ENCODE results near the gene RASSF3. TPM values are rescaled to one million over a fixed set of nuclear protein-coding genes. Genes with fewer than 3 reads are reported as not detected.

Gene RASSF3
- total and polyA plus RNA-seq, 2 donors from 2014 or later = 8.2 to 35.6 TPM

- H3K27ac ChIP-seq (ENCODE audit: low read depth in 2 of 2, low read length in 2 of 2) = peak overlapping the region in 1 of 2 donors; percentile 3
These were observed 63.3 kb downstream of the RASSF3 start for GRCh38 chr12:64673490-64674169.

GRCh38 chr12:64674367-64674922 lies 64.2 kb downstream of the RASSF3 start:
- H3K27me3 ChIP-seq (ENCODE audit: control insufficient read depth, insufficient read depth, low read length) = no peaks in the 10 kb centered on the region
- FAIRE-seq (no peak), DNase-seq (no peak)
- no peak overlapping the region for H3K9ac ChIP-seq (ENCODE audit: low read length in 3 of 3)
- H3K4me3 ChIP-seq (ENCODE audit: low read length in 3 of 3) = no peak overlapping the region
- intact Hi-C loops (cut with DNase I) = no loop called here
- TF ChIP-seq CTCF (IDR thresholded peaks at IDR 0.05; ENCODE audit: borderline replicate concordance, extremely low read depth, insufficient read depth) = no peak
- peaks cover 6 to 15% (median 8%) of the 10 kb centered on the region in 3 donors for H3K4me1 ChIP-seq (ENCODE audit: control insufficient read depth in 2 of 3, insufficient read depth in 2 of 3, low read depth in 1 of 3, low read length in 3 of 3)
- H3K36me3 ChIP-seq (ENCODE audit: control insufficient read depth in 2 of 3, insufficient read depth in 3 of 3, low read length in 3 of 3) = no peaks in the 10 kb centered on the region
- no peaks in the 10 kb centered on the region for H3K9me3 ChIP-seq (ENCODE audit: control insufficient read depth in 2 of 3, insufficient read depth in 1 of 3, low read length in 3 of 3)
- H3K27ac ChIP-seq (ENCODE audit: low read depth in 2 of 2, low read length in 2 of 2) = no peak overlapping the region

More at GRCh38 chr12:64673490-64674169, 63.3 kb downstream of the RASSF3 start:
- H3K4me1 ChIP-seq (ENCODE audit: control insufficient read depth in 2 of 3, insufficient read depth in 2 of 3, low read depth in 1 of 3, low read length in 3 of 3) = peaks cover 10 to 21% (median 11%) of the 10 kb centered on the region in 3 donors
- H3K36me3 ChIP-seq (ENCODE audit: control insufficient read depth in 2 of 3, insufficient read depth in 3 of 3, low read length in 3 of 3) = no peaks in the 10 kb centered on the region
- FAIRE-seq (no peak), DNase-seq (no peak)
- no peaks in the 10 kb centered on the region for H3K9me3 ChIP-seq (ENCODE audit: control insufficient read depth in 2 of 3, insufficient read depth in 1 of 3, low read length in 3 of 3)
- H3K27me3 ChIP-seq (ENCODE audit: control insufficient read depth, insufficient read depth, low read length) = no peaks in the 10 kb centered on the region
- no peak overlapping the region for H3K4me3 ChIP-seq (ENCODE audit: low read length in 3 of 3)
- no peak for TF ChIP-seq CTCF (IDR thresholded peaks at IDR 0.05; ENCODE audit: borderline replicate concordance, extremely low read depth, insufficient read depth)
- intact Hi-C loops (cut with DNase I) = no loop called here
- no peak overlapping the region for H3K9ac ChIP-seq (ENCODE audit: low read length in 3 of 3)

GRCh38 chr12:64675795-64676194 lies 65.5 kb downstream of the RASSF3 start:
- Histone ChIP-seq H3K9me3 (ENCODE audit: control insufficient read depth in 2 of 3, insufficient read depth in 1 of 3, low read length in 3 of 3) (no peaks in the 10 kb centered on the region), H3K9ac (ENCODE audit: low read length in 3 of 3) (no peak overlapping the region), H3K4me3 (ENCODE audit: low read length in 3 of 3) (no peak overlapping the region), H3K36me3 (ENCODE audit: control insufficient read depth in 2 of 3, insufficient read depth in 3 of 3, low read length in 3 of 3) (no peaks in the 10 kb centered on the region), H3K27me3 (ENCODE audit: control insufficient read depth, insufficient read depth, low read length) (no peaks in the 10 kb centered on the region), H3K27ac (ENCODE audit: low read depth in 2 of 2, low read length in 2 of 2) (no peak overlapping the region), H3K4me1 (ENCODE audit: control insufficient read depth in 2 of 3, insufficient read depth in 2 of 3, low read depth in 1 of 3, low read length in 3 of 3) (peaks cover 3 to 11% (median 8%) of the 10 kb centered on the region in 3 donors)
- TF ChIP-seq CTCF (IDR thresholded peaks at IDR 0.05; ENCODE audit: borderline replicate concordance, extremely low read depth, insufficient read depth) = no peak
- DNase-seq = no peak
- intact Hi-C loops (cut with DNase I) = no loop called here
- no peak for FAIRE-seq
